HEK293T (cell line): Measurements from ENCODE around the gene IL17RE.
"Not testable (repeated sequence)": the region's sequence is repeated elsewhere in the genome, so short reads cannot be mapped to it uniquely, and the experiment has no call there.

Source experiments
- CTCF ChIA-PET: fragments of 350-600 bp; formaldehyde crosslinking; extraction: SDS; loops from one replicate; lab custom pipeline; 2021; ENCODE audit warnings: antibody characterized with exemption, inconsistent platforms; lab: Yijun Ruan, JAX
- POLR2A ChIA-PET: fragments of 350-600 bp; formaldehyde crosslinking; extraction: SDS; loops from one replicate; lab custom pipeline; 2020; ENCODE audit warnings: antibody characterized with exemption, inconsistent platforms; lab: Yijun Ruan, JAX
- DNase-seq: peaks from one replicate; pipeline ENCODE4 v3.0.0; 2012; ENCODE audit warnings: mixed read lengths; ENCODE audit errors: extremely low spot score
- ARNT ChIP-seq: fragments of 450-650 bp; IDR thresholded peaks from 2 replicates; pipeline ENCODE4 v1.6.1; 2017; ENCODE audit warnings: mild to moderate bottlenecking
- BHLHE40 ChIP-seq: fragments of 450-650 bp; IDR thresholded peaks from 2 replicates; pipeline ENCODE4 v1.6.1; 2016; ENCODE audit warnings: mild to moderate bottlenecking, moderate library complexity, borderline replicate concordance
- CTBP1 ChIP-seq: fragments of 450-650 bp; IDR thresholded peaks from 2 replicates; pipeline ENCODE4 v1.6.1; 2016; ENCODE audit warnings: borderline replicate concordance
- ELF4 ChIP-seq: fragments of 450-650 bp; IDR thresholded peaks from 2 replicates; pipeline ENCODE4 v1.6.1; 2017; ENCODE audit warnings: antibody characterized with exemption
- FOXA1 ChIP-seq: fragments of 450-650 bp; IDR thresholded peaks from 2 replicates; pipeline ENCODE4 v1.6.1; 2016; ENCODE audit warnings: mild to moderate bottlenecking
- FOXK2 ChIP-seq: fragments of 450-650 bp; IDR thresholded peaks from 2 replicates; pipeline ENCODE4 v1.6.1; 2016; ENCODE audit warnings: mild to moderate bottlenecking
- FOXM1 ChIP-seq: fragments of 450-650 bp; IDR thresholded peaks from 2 replicates; pipeline ENCODE4 v1.6.1; 2017; ENCODE audit warnings: mild to moderate bottlenecking, borderline replicate concordance
- HDGF ChIP-seq: fragments of 450-650 bp; IDR thresholded peaks from 2 replicates; pipeline ENCODE4 v1.6.1; 2017; ENCODE audit warnings: antibody characterized with exemption, borderline replicate concordance
- L3MBTL2 ChIP-seq: fragments of 450-650 bp; conservative IDR thresholded peaks from 2 replicates; pipeline ENCODE4 v1.6.1; 2016; ENCODE audit warnings: mild to moderate bottlenecking
- LEF1 ChIP-seq: fragments of 450-650 bp; IDR thresholded peaks from 2 replicates; pipeline ENCODE4 v1.6.1; 2017; ENCODE audit warnings: mild to moderate bottlenecking, borderline replicate concordance
- NFRKB ChIP-seq: fragments of 450-650 bp; IDR thresholded peaks from 2 replicates; pipeline ENCODE4 v1.6.1; 2016; ENCODE audit warnings: mild to moderate bottlenecking, moderate library complexity
- PKNOX1 ChIP-seq: fragments of 450-650 bp; IDR thresholded peaks from 2 replicates; pipeline ENCODE4 v1.6.1; 2016
- SP1 ChIP-seq: fragments of 450-650 bp; IDR thresholded peaks from 2 replicates; pipeline ENCODE4 v1.6.1; 2017
- SUZ12 ChIP-seq: fragments of 450-650 bp; IDR thresholded peaks from 2 replicates; pipeline ENCODE4 v1.6.1; 2016; ENCODE audit warnings: mild to moderate bottlenecking
- TARDBP ChIP-seq: fragments of 450-650 bp; IDR thresholded peaks from 2 replicates; pipeline ENCODE4 v1.6.1; 2016
- ZNF384 ChIP-seq: fragments of 450-650 bp; IDR thresholded peaks from 2 replicates; pipeline ENCODE4 v1.6.1; 2016

IL17RE gene

GRCh38 chr3:9862391-9863057, 40.1 kb upstream of the IL17RE start:
- POLR2A ChIA-PET: no interaction called here
- CTCF ChIA-PET: no interaction called here
- no peak for TF ChIP-seq LEF1
- no peak for TF ChIP-seq TARDBP
- TF ChIP-seq L3MBTL2: no peak
- no peak for TF ChIP-seq FOXM1
- TF ChIP-seq ZNF384: no peak
- no peak for TF ChIP-seq CTBP1
- TF ChIP-seq NFRKB: no peak
- DNase-seq: no peak

GRCh38 chr3:9863058-9863772, 39.4 kb upstream of the IL17RE start:
- DNase-seq: no peak
- no peak for TF ChIP-seq LEF1
- TF ChIP-seq SUZ12: no peak
- TF ChIP-seq ARNT: no peak
- no peak for TF ChIP-seq ELF4
- TF ChIP-seq FOXK2: no peak
- TF ChIP-seq CTBP1: no peak
- no peak for TF ChIP-seq SP1
- no peak for TF ChIP-seq HDGF
- no peak for TF ChIP-seq FOXM1
- no peak for TF ChIP-seq FOXA1
- TF ChIP-seq ZNF384: no peak
- no peak for TF ChIP-seq BHLHE40
- TF ChIP-seq TARDBP: no peak
- no peak for TF ChIP-seq PKNOX1
- no peak for TF ChIP-seq NFRKB
- no peak for TF ChIP-seq L3MBTL2
- CTCF ChIA-PET: no interaction called here
- POLR2A ChIA-PET: no interaction called here

- TF ChIP-seq FOXM1 (no peak), TARDBP (no peak), ZNF384 (no peak), BHLHE40 (no peak), CTBP1 (no peak), NFRKB (no peak), ARNT (no peak), PKNOX1 (no peak), ELF4 (no peak), SUZ12 (no peak), L3MBTL2 (no peak), FOXK2 (no peak), LEF1 (no peak), FOXA1 (no peak), SP1 (no peak), HDGF (no peak)
- DNase-seq: peak; percentile 42
- POLR2A ChIA-PET: interaction anchor here (0.7 to 1.4 kb wide), 3 partner anchors 20 to 82 kb away, joined by 3 to 4 read pairs (median 3); partner anchors contain the start of genes CRELD1 and RPUSD3
- CTCF ChIA-PET: no interaction called here
Observed at GRCh38 chr3:9864200-9864927, 38.3 kb upstream of the IL17RE start.

GRCh38 chr3:9865125-9865637, 37.5 kb upstream of the IL17RE start:
- POLR2A ChIA-PET: interaction anchor here (1.4 kb wide), 1 partner anchor 68 kb away, joined by 4 read pairs; the partner anchor contains the start of gene CRELD1
- CTCF ChIA-PET, DNase-seq: not testable (repeated sequence)

- no peak for TF ChIP-seq ARNT
- TF ChIP-seq FOXA1: no peak
- TF ChIP-seq HDGF: no peak
- no peak for TF ChIP-seq LEF1
- no peak for TF ChIP-seq PKNOX1
- TF ChIP-seq SP1: no peak
- TF ChIP-seq FOXM1: no peak
- TF ChIP-seq ELF4: no peak
- no peak for TF ChIP-seq NFRKB
- no peak for TF ChIP-seq L3MBTL2
- no peak for TF ChIP-seq BHLHE40
- ChIA-PET POLR2A (interaction anchor here (1.0 kb wide), 1 partner anchor 23 kb away, joined by 3 read pairs; no protein-coding TSS in a partner anchor), CTCF (no interaction called here)
- no peak for DNase-seq
Observed at GRCh38 chr3:9866639-9867038, 36.0 kb upstream of the IL17RE start.

GRCh38 chr3:9867106-9867505, 35.5 kb upstream of the IL17RE start:
- CTCF ChIA-PET: no interaction called here
- no peak for DNase-seq
- POLR2A ChIA-PET: no interaction called here
- TF ChIP-seq FOXK2 (no peak), SP1 (no peak)
